K562 (cell line): ENCODE measurements around the gene CFAP410.

Experiments
- EP300 ChIP-seq: IDR thresholded peaks from 2 replicates; pipeline ENCODE4 v1.6.1; 2012; ENCODE audit warnings: low read length, improper control_type of control experiment
- EZH2 ChIP-seq: IDR thresholded peaks from 2 replicates; pipeline ENCODE4 v1.6.1; 2012; ENCODE audit warnings: low read depth, mild to moderate bottlenecking, inconsistent platforms, low read length, borderline replicate concordance
- MAZ ChIP-seq, 2 experiments: fragments of 450-650 bp in 1 of 2; sonication (generic) in 1 of 2; formaldehyde crosslinking; IDR thresholded peaks in 1 of 2; conservative IDR thresholded peaks in 1 of 2; 2 replicates each; pipeline versions ENCODE4 v1.4.0 to v1.5.0; 2020; ENCODE audit warnings: mild to moderate bottlenecking in 1 of 2, missing genetic modification reagents in 1 of 2
- RCOR1 ChIP-seq, 2 experiments: IDR thresholded peaks; 2 replicates each; pipeline ENCODE4 v1.6.1; 2012; ENCODE audit warnings: low read depth in 2 of 2, low read length in 2 of 2, borderline replicate concordance in 1 of 2, improper control_type of control experiment in 1 of 2
- SMARCB1 ChIP-seq: IDR thresholded peaks from 2 replicates; pipeline ENCODE4 v1.6.1; 2011; ENCODE audit warnings: improper control_type of control experiment, low read depth; ENCODE audit not compliant: insufficient read length
- TRIM24 ChIP-seq, 2 experiments: fragments of 450-650 bp; IDR thresholded peaks; 2 replicates each; pipeline ENCODE4 v1.6.1; 2016
- TF ChIP-seq, protein P1 (sequence below), 3 experiments: IDR thresholded peaks in 2 of 3; conservative IDR thresholded peaks in 1 of 3; 2 replicates each; pipeline ENCODE4 v1.5.1; 2011 to 2012; ENCODE audit warnings: low read length in 3 of 3, mild to moderate bottlenecking in 3 of 3, control low read depth in 2 of 3, improper control_type of control experiment in 1 of 3, inconsistent platforms in 1 of 3, low read depth in 1 of 3, mixed read lengths in 1 of 3, moderate library complexity in 1 of 3; ENCODE audit not compliant: insufficient read depth in 2 of 3

DNA sequence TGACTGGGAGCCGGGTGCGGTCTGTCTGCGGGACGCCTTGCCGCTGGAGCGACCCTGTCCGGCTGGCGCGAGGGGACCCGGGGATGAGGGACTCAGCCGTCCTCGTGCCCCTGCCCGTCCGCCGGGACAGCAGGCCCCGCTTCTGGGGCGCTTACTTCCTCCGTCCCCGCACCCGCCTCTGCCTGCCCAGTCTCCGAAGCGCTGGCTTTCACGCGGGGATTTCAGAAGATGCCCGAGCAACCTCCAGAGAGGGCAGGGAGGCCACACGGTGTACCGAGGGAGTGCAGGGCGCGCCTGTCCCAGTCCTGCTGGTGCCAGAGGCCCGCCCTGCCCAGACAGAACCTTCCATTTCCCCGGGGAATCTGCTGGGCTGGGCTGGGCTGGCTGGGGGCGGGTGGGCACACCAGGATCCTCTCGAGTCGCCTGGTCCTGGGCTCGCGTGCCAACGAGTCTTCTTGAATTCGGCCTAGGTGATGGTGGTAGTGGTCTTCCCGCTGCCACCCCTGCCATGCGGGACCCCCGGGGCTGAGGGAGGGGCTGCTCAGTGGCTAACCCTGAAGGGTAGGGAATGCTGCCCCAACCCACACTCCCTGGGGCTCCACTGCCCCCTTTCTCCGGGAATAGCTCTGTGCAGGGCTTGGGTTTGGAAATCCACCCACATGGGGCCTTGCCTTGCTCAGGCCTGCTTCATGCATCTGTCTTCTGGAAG is 11.7 kb upstream of the CFAP410 start:
- TF ChIP-seq TRIM24 (IDR thresholded peaks at IDR 0.05) (no peak), EP300 (no peak), MAZ (CRISPR knock-in tag; conservative IDR thresholded peaks at IDR 0.05 in 1 of 2, IDR thresholded peaks at IDR 0.05 in 1 of 2) (no peak), SMARCB1 (no peak), RCOR1 (IDR thresholded peaks at IDR 0.05; ENCODE audit: borderline replicate concordance in 1 of 2, low read depth in 2 of 2, low read length in 2 of 2) (no peak), EZH2 (no peak)
- TF ChIP-seq, protein P1, sequence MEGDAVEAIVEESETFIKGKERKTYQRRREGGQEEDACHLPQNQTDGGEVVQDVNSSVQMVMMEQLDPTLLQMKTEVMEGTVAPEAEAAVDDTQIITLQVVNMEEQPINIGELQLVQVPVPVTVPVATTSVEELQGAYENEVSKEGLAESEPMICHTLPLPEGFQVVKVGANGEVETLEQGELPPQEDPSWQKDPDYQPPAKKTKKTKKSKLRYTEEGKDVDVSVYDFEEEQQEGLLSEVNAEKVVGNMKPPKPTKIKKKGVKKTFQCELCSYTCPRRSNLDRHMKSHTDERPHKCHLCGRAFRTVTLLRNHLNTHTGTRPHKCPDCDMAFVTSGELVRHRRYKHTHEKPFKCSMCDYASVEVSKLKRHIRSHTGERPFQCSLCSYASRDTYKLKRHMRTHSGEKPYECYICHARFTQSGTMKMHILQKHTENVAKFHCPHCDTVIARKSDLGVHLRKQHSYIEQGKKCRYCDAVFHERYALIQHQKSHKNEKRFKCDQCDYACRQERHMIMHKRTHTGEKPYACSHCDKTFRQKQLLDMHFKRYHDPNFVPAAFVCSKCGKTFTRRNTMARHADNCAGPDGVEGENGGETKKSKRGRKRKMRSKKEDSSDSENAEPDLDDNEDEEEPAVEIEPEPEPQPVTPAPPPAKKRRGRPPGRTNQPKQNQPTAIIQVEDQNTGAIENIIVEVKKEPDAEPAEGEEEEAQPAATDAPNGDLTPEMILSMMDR (IDR thresholded peaks at IDR 0.05 in 2 of 3, conservative IDR thresholded peaks at IDR 0.05 in 1 of 3; ENCODE audit: insufficient read depth in 2 of 3, low read depth in 1 of 3, low read length in 3 of 3), result no peak
